ENCODE results near the gene KCNIP4.

GRCh38 chr4:21655031-21655430 lies 293.5 kb downstream of the KCNIP4 start:
- no peak for TF ChIP-seq EZH2 (IDR thresholded peaks at IDR 0.05; ENCODE audit: insufficient read depth, poor library complexity, severe bottlenecking)
- no peak for TF ChIP-seq EZH2phosphoT487 (IDR thresholded peaks at IDR 0.05; ENCODE audit: insufficient read depth, low read depth)

Data from GM23248 (cell line).